ENCODE measurements around the gene MAP2K6.

GRCh38 chr17:69367298-69367697 lies 47.2 kb upstream of the MAP2K6 start:
- TF ChIP-seq, protein P1, sequence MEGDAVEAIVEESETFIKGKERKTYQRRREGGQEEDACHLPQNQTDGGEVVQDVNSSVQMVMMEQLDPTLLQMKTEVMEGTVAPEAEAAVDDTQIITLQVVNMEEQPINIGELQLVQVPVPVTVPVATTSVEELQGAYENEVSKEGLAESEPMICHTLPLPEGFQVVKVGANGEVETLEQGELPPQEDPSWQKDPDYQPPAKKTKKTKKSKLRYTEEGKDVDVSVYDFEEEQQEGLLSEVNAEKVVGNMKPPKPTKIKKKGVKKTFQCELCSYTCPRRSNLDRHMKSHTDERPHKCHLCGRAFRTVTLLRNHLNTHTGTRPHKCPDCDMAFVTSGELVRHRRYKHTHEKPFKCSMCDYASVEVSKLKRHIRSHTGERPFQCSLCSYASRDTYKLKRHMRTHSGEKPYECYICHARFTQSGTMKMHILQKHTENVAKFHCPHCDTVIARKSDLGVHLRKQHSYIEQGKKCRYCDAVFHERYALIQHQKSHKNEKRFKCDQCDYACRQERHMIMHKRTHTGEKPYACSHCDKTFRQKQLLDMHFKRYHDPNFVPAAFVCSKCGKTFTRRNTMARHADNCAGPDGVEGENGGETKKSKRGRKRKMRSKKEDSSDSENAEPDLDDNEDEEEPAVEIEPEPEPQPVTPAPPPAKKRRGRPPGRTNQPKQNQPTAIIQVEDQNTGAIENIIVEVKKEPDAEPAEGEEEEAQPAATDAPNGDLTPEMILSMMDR (IDR thresholded peaks at IDR 0.05 in 8 of 11, conservative IDR thresholded peaks at IDR 0.05 in 3 of 11), result no peak
- TF ChIP-seq POLR2AphosphoS5 (IDR thresholded peaks at IDR 0.05) (no peak), POLR2A (IDR thresholded peaks at IDR 0.05) (no peak)

Measured in spleen (tissue), 7 donors.